ENCODE results near the gene LIMK2.

GRCh38 chr22:31223786-31224191 lies 11.7 kb downstream of the LIMK2 start:
- no peak for TF ChIP-seq CTCF (conservative IDR thresholded peaks at IDR 0.05)
- TF ChIP-seq EZH2 (IDR thresholded peaks at IDR 0.05; ENCODE audit: low read depth): no peak
